ENCODE measurements around the gene PLXND1. TPM values are rescaled to one million over a fixed set of nuclear protein-coding genes. Genes with fewer than 3 reads are reported as not detected.
A peak's percentile ranks its signal among the peaks of the same experiment; 100 is the strongest.

Gene PLXND1
- total RNA-seq, 3 donors from 2014 or later (not counting 1 experiment from before 2014, with no cell fraction given): 135 to 214 (median 189) TPM

GRCh38 chr3:129603561-129603942 lies 2.9 kb downstream of the PLXND1 start:
- Mint-ChIP-seq H3K27ac (no peak overlapping the region), H3K4me1 (peaks cover 63 to 72% of the 10 kb centered on the region in 2 donors), H3K36me3 (no peaks in the 10 kb centered on the region), H3K4me3 (peak overlapping the region; percentile 79), H3K27me3 (ENCODE audit: low read depth in 2 of 2) (peaks cover 0 to 13% of the 10 kb centered on the region in 2 donors), H3K9me3 (no peaks in the 10 kb centered on the region)
- Histone ChIP-seq H3K27me3 (ENCODE audit: control insufficient read depth, insufficient read depth, low read length) (peaks cover 2% of the 10 kb centered on the region), H3K4me3 (ENCODE audit: low read length) (no peak overlapping the region), H3K9me3 (ENCODE audit: control insufficient read depth, insufficient read depth, low read length) (no peaks in the 10 kb centered on the region), H3K4me1 (ENCODE audit: control insufficient read depth, insufficient read depth, low read length) (peaks cover 77% of the 10 kb centered on the region), H3K27ac (ENCODE audit: low read length) (no peak overlapping the region), H3K36me3 (ENCODE audit: control insufficient read depth, insufficient read depth, low read length) (no peaks in the 10 kb centered on the region)
- intact Hi-C loops (cut with micrococcal nuclease): no loop called here
- DNase-seq: no peak
- no peak for ATAC-seq
- TF ChIP-seq CTCF (IDR thresholded peaks at IDR 0.05): no peak
- 77% methylated on average over 7 of the region's 7 CpGs for WGBS (ENCODE audit: insufficient coverage)

GRCh38 chr3:129602730-129603560 lies 3.5 kb downstream of the PLXND1 start:
- Mint-ChIP-seq H3K9me3 (no peaks in the 10 kb centered on the region), H3K4me3 (peak overlapping the region; percentile 32), H3K36me3 (no peaks in the 10 kb centered on the region), H3K4me1 (peaks cover 65 to 72% of the 10 kb centered on the region in 2 donors), H3K27me3 (ENCODE audit: low read depth in 2 of 2) (peaks cover 0 to 10% of the 10 kb centered on the region in 2 donors), H3K27ac (no peak overlapping the region)
- Histone ChIP-seq H3K4me1 (ENCODE audit: control insufficient read depth, insufficient read depth, low read length) (peaks cover 77% of the 10 kb centered on the region), H3K9me3 (ENCODE audit: control insufficient read depth, insufficient read depth, low read length) (no peaks in the 10 kb centered on the region), H3K4me3 (ENCODE audit: low read length) (no peak overlapping the region), H3K27me3 (ENCODE audit: control insufficient read depth, insufficient read depth, low read length) (peaks cover 2% of the 10 kb centered on the region), H3K36me3 (ENCODE audit: control insufficient read depth, insufficient read depth, low read length) (no peaks in the 10 kb centered on the region), H3K27ac (ENCODE audit: low read length) (no peak overlapping the region)
- intact Hi-C loops (cut with micrococcal nuclease): no loop called here
- WGBS (ENCODE audit: insufficient coverage): 94% methylated on average over 13 of the region's 15 CpGs
- TF ChIP-seq CTCF (IDR thresholded peaks at IDR 0.05): no peak
- DNase-seq (no peak), ATAC-seq (no peak)

- Mint-ChIP-seq H3K27ac (no peak overlapping the region), H3K4me3 (peak overlapping the region; percentile 32), H3K36me3 (no peaks in the 10 kb centered on the region), H3K27me3 (ENCODE audit: low read depth in 2 of 2) (peaks cover 0 to 9% of the 10 kb centered on the region in 2 donors), H3K4me1 (peaks cover 62 to 69% of the 10 kb centered on the region in 2 donors), H3K9me3 (no peaks in the 10 kb centered on the region)
- intact Hi-C loops (cut with micrococcal nuclease): no loop called here
- Histone ChIP-seq H3K9me3 (ENCODE audit: control insufficient read depth, insufficient read depth, low read length) (no peaks in the 10 kb centered on the region), H3K27me3 (ENCODE audit: control insufficient read depth, insufficient read depth, low read length) (peaks cover 2% of the 10 kb centered on the region), H3K27ac (ENCODE audit: low read length) (no peak overlapping the region), H3K4me1 (ENCODE audit: control insufficient read depth, insufficient read depth, low read length) (peaks cover 77% of the 10 kb centered on the region), H3K4me3 (ENCODE audit: low read length) (no peak overlapping the region), H3K36me3 (ENCODE audit: control insufficient read depth, insufficient read depth, low read length) (no peaks in the 10 kb centered on the region)
- DNase-seq: no peak
- TF ChIP-seq CTCF (IDR thresholded peaks at IDR 0.05): no peak
- 90% methylated on average over 11 of the region's 11 CpGs for WGBS (ENCODE audit: insufficient coverage)
- no peak for ATAC-seq
Measured at GRCh38 chr3:129602309-129602708, 4.2 kb downstream of the PLXND1 start.
